ENCODE results near the gene MMD.

MMD gene

GRCh38 chr17:55444471-55445441 lies 23.1 kb upstream of the MMD start:
- no peak overlapping the region for H2AFZ ChIP-seq
- no peak overlapping the region for H3K4me3 ChIP-seq (ENCODE audit: low read depth, low read length)
- H3K4me1 ChIP-seq: peaks cover 30% of the 10 kb centered on the region
- no peaks in the 10 kb centered on the region for H3K36me3 ChIP-seq (ENCODE audit: control insufficient read depth, insufficient read depth, low read length)
- H3K27me3 ChIP-seq (ENCODE audit: control insufficient read depth, insufficient read depth, low read length): no peaks in the 10 kb centered on the region
- no peak for TF ChIP-seq CTCF (IDR thresholded peaks at IDR 0.05)
- H3K27ac ChIP-seq: no peak overlapping the region
- H3K79me2 ChIP-seq: no peaks in the 10 kb centered on the region
- H3K9ac ChIP-seq: no peak overlapping the region
- H3K9me3 ChIP-seq (ENCODE audit: control insufficient read depth, low read length): no peaks in the 10 kb centered on the region
- no peak overlapping the region for H3K4me2 ChIP-seq (ENCODE audit: low read length)

- Histone ChIP-seq H3K27me3 (ENCODE audit: control insufficient read depth, insufficient read depth, low read length) (no peaks in the 10 kb centered on the region), H3K27ac (no peak overlapping the region)
Observed at GRCh38 chr17:55443904-55444303, 22.3 kb upstream of the MMD start.

GRCh38 chr17:55442953-55443683 lies 21.5 kb upstream of the MMD start:
- no peaks in the 10 kb centered on the region for H3K79me2 ChIP-seq
- no peak overlapping the region for H3K4me2 ChIP-seq (ENCODE audit: low read length)
- no peaks in the 10 kb centered on the region for H3K27me3 ChIP-seq (ENCODE audit: control insufficient read depth, insufficient read depth, low read length)
- H3K9me3 ChIP-seq (ENCODE audit: control insufficient read depth, low read length): no peaks in the 10 kb centered on the region
- no peak overlapping the region for H3K9ac ChIP-seq
- H3K4me1 ChIP-seq: peaks cover 18% of the 10 kb centered on the region
- H3K36me3 ChIP-seq (ENCODE audit: control insufficient read depth, insufficient read depth, low read length): no peaks in the 10 kb centered on the region
- TF ChIP-seq CTCF (IDR thresholded peaks at IDR 0.05): no peak
- H3K4me3 ChIP-seq (ENCODE audit: low read depth, low read length): no peak overlapping the region
- H3K27ac ChIP-seq: no peak overlapping the region
- no peak overlapping the region for H2AFZ ChIP-seq

More at GRCh38 chr17:55443904-55444303, 22.3 kb upstream of the MMD start:
- H3K79me2 ChIP-seq: no peaks in the 10 kb centered on the region
- no peaks in the 10 kb centered on the region for H3K9me3 ChIP-seq (ENCODE audit: control insufficient read depth, low read length)
- H3K4me2 ChIP-seq (ENCODE audit: low read length): no peak overlapping the region
- TF ChIP-seq CTCF (IDR thresholded peaks at IDR 0.05): no peak
- H2AFZ ChIP-seq: no peak overlapping the region
- H3K4me3 ChIP-seq (ENCODE audit: low read depth, low read length): no peak overlapping the region
- no peaks in the 10 kb centered on the region for H3K36me3 ChIP-seq (ENCODE audit: control insufficient read depth, insufficient read depth, low read length)
- peaks cover 23% of the 10 kb centered on the region for H3K4me1 ChIP-seq
- H3K9ac ChIP-seq: no peak overlapping the region

- H3K27me3 ChIP-seq (ENCODE audit: control insufficient read depth, insufficient read depth, low read length): no peaks in the 10 kb centered on the region
- no peaks in the 10 kb centered on the region for H3K79me2 ChIP-seq
- H3K4me3 ChIP-seq (ENCODE audit: low read depth, low read length): no peak overlapping the region
- no peak overlapping the region for H2AFZ ChIP-seq
- H3K4me1 ChIP-seq: peaks cover 21% of the 10 kb centered on the region
- no peak overlapping the region for H3K4me2 ChIP-seq (ENCODE audit: low read length)
- no peak overlapping the region for H3K27ac ChIP-seq
- TF ChIP-seq CTCF (IDR thresholded peaks at IDR 0.05): no peak
- no peaks in the 10 kb centered on the region for H3K9me3 ChIP-seq (ENCODE audit: control insufficient read depth, low read length)
- H3K36me3 ChIP-seq (ENCODE audit: control insufficient read depth, insufficient read depth, low read length): no peaks in the 10 kb centered on the region
- no peak overlapping the region for H3K9ac ChIP-seq
Observed at GRCh38 chr17:55442462-55442861, 20.8 kb upstream of the MMD start.
